Muscle of arm (tissue), 12 donors: Measurements from ENCODE around the gene DNAH9. TPM values are rescaled to one million over a fixed set of nuclear protein-coding genes. Genes with fewer than 3 reads are reported as not detected.

Experiments
- DNase-seq: peaks from one replicate; pipeline ENCODE4 v3.0.0-alpha.2; 2013
- polyA plus RNA-seq, 12 donors: library from polyadenylated mRNA; unstranded; fragments of 120-200 nt; gene quantifications; one replicate each; pipeline ENCODE4 v1.2.1, GENCODE V29; 2013; ENCODE audit not compliant: insufficient read length in 12 of 12

The DNAH9 gene
- polyA plus RNA-seq, 12 donors = 0.34 to 1.2 (median 0.71) TPM; not detected in 2

GRCh38 chr17:11825572-11826209 lies 227.4 kb downstream of the DNAH9 start:
- DNase-seq = no peak

- no peak for DNase-seq
These were observed 234.3 kb downstream of the DNAH9 start for GRCh38 chr17:11832401-11833137.

GRCh38 chr17:11836508-11836907 lies 238.2 kb downstream of the DNAH9 start:
- no peak for DNase-seq

- no peak for DNase-seq
These were observed 241.8 kb downstream of the DNAH9 start for GRCh38 chr17:11840052-11840451.

- DNase-seq = no peak
These were observed 242.6 kb downstream of the DNAH9 start for GRCh38 chr17:11840831-11841230.

- DNase-seq = no peak
These were observed 250.1 kb downstream of the DNAH9 start for GRCh38 chr17:11848330-11848729.

GRCh38 chr17:11852231-11852630 lies 254.0 kb downstream of the DNAH9 start:
- DNase-seq = no peak

- no peak for DNase-seq
These were observed 254.6 kb downstream of the DNAH9 start for GRCh38 chr17:11852912-11853311.

- no peak for DNase-seq
These were observed 255.3 kb downstream of the DNAH9 start for GRCh38 chr17:11853321-11854151.

- DNase-seq = no peak
These were observed 257.0 kb downstream of the DNAH9 start for GRCh38 chr17:11855306-11855705.

GRCh38 chr17:11857006-11857405 lies 258.7 kb downstream of the DNAH9 start:
- no peak for DNase-seq

GRCh38 chr17:11869680-11870394 lies 271.6 kb downstream of the DNAH9 start:
- DNase-seq = no peak

GRCh38 chr17:11871773-11872172 lies 273.5 kb downstream of the DNAH9 start:
- DNase-seq = no peak

- DNase-seq = no peak
These were observed 276.5 kb downstream of the DNAH9 start for GRCh38 chr17:11874756-11875155.

- DNase-seq = peak; percentile 15
These were observed 282.4 kb downstream of the DNAH9 start for GRCh38 chr17:11880714-11881113.

GRCh38 chr17:11882716-11883115 lies 284.4 kb downstream of the DNAH9 start:
- DNase-seq = no peak

- DNase-seq = no peak
These were observed 286.8 kb downstream of the DNAH9 start for GRCh38 chr17:11885051-11885450.

GRCh38 chr17:11889266-11889665 lies 291.0 kb downstream of the DNAH9 start:
- no peak for DNase-seq

- DNase-seq = no peak
These were observed 295.6 kb downstream of the DNAH9 start for GRCh38 chr17:11893862-11894261.

GRCh38 chr17:11896199-11896598 lies 297.9 kb downstream of the DNAH9 start:
- no peak for DNase-seq

GRCh38 chr17:11898526-11899235 lies 300.4 kb downstream of the DNAH9 start:
- no peak for DNase-seq
